ENCODE data around the gene MAP2K7. TPM values are rescaled to one million over a fixed set of nuclear protein-coding genes. Genes with fewer than 3 reads are reported as not detected.

The MAP2K7 gene
- total and polyA plus RNA-seq, 12 donors = 13.1 to 53.8 (median 24.6) TPM

DNA sequence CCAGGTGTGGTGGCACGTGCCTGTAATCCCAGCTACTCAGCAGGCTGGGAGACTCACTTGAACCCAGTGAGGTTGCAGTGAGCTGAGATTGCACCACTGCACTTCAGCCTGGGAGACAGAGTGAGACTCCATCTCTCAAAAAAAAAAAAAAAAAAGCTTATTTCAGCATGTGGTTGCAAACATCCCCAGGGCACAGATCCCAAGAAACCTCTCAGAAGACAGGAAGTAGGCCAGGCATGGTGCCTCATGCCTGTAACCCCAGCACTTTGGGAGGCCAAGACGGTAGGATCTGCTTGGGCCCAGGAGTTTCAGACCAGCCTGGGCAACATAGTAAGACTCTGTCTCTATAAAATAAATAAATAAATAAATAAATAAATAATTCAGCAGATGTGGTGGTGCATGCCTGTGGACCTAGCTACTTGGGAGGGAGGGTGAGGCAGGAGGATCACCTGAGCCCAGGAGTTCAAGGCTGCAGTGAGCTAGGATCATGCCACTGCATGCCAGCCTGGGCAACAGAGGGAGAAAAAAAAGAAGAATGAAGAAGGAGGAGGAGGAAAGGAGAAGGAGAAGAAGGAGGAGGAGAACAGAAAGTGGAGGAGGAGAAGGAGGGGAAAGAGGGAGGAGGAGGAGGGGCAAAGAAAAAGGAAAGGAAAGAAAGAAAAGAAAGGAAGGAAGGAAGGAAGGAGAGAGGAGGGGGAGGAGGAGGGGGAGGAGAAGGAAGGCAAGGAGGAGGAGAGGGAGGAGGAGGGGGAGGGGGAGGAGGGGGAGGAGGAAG lies 19.7 kb upstream of the MAP2K7 start:
- Histone ChIP-seq H3K4me3 (no peak overlapping the region), H3K27ac (no peak overlapping the region), H3K36me3 (no peaks in the 10 kb centered on the region), H3K4me1 (peaks cover 0 to 8% (median 3%) of the 10 kb centered on the region in 9 donors), H3K27me3 (peaks cover 0 to 22% (median 19%) of the 10 kb centered on the region in 7 donors), H3K9me3 (no peaks in the 10 kb centered on the region)
- ATAC-seq (no peak), DNase-seq (no peak)
- TF ChIP-seq, protein P1, sequence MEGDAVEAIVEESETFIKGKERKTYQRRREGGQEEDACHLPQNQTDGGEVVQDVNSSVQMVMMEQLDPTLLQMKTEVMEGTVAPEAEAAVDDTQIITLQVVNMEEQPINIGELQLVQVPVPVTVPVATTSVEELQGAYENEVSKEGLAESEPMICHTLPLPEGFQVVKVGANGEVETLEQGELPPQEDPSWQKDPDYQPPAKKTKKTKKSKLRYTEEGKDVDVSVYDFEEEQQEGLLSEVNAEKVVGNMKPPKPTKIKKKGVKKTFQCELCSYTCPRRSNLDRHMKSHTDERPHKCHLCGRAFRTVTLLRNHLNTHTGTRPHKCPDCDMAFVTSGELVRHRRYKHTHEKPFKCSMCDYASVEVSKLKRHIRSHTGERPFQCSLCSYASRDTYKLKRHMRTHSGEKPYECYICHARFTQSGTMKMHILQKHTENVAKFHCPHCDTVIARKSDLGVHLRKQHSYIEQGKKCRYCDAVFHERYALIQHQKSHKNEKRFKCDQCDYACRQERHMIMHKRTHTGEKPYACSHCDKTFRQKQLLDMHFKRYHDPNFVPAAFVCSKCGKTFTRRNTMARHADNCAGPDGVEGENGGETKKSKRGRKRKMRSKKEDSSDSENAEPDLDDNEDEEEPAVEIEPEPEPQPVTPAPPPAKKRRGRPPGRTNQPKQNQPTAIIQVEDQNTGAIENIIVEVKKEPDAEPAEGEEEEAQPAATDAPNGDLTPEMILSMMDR (IDR thresholded peaks at IDR 0.05) = no peak
- WGBS, 2 donors = 84% methylated on average over 2 of the region's 2 CpGs
- intact Hi-C loops (cut with DNase I) = no loop called here

DNA sequence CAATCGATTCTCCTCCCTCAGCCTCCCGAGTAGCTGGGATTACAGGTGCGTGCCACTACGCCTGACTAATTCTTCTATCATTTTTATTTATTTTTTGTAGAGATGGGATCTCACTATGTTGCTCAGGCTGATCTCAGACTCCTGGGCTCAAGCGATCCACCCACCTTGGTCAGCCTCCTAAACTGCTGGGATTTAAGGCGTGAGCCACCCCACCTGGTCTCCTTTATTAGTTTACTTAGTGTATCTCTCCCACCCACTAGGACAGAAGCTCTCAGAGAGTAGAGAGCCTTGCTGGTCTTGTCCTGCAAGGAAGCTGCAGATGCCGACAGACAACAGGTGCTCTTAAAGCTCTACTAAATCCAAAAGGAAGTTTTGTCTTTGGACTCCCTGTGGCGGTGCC lies 17.9 kb upstream of the MAP2K7 start:
- ATAC-seq = no peak

DNA sequence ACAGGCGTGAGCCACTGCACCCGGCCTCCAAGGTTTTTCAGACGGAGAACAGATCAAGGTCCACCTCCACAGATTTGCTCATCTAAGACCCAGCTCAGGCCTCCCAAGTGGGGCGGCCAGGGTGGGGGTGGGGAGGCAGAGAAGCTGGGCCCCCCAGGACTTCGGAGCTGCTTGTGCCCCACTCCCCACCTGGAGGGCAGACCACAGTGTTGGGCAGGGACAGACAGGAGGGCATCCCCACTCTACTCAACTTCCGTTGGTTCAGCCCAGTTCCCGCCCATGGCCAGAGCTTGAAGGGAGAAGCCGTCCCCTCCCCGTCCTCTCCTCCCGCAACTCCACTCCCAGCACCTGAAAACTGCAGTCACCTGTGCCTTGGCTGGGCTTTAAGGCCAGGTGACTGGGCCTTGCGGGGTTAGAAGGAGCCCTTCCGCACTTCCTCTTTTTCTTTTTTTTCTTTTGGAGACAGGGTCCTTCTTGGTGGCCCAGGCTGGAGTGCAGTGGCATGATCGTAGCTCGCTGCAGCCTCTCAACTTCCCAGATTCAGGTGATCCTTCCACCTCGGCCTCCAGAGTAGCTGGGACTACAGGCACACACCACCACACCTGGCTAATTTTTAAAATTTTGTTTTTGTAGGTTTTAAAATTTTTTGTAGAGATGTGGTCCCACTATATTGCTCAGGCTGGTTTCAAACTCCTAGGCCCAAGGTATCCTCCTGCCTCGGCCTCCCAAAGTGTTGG lies 16.1 kb upstream of the MAP2K7 start:
- no peak overlapping the region for H3K27ac ChIP-seq
- WGBS, 2 donors = 81 to 85% methylated on average over 16 of the region's 16 CpGs
- no peak for ATAC-seq
- peaks cover 0 to 8% (median 3%) of the 10 kb centered on the region in 9 donors for H3K4me1 ChIP-seq
- H3K36me3 ChIP-seq = no peaks in the 10 kb centered on the region
- H3K27me3 ChIP-seq = peaks cover 0 to 32% (median 27%) of the 10 kb centered on the region in 7 donors
- peak overlapping the region in 2 of 10 donors; percentile 30 to 47 for H3K4me3 ChIP-seq
- DNase-seq = no peak
- no peaks in the 10 kb centered on the region for H3K9me3 ChIP-seq
- TF ChIP-seq, protein P1 (IDR thresholded peaks at IDR 0.05) = no peak
- intact Hi-C loops (cut with DNase I) = no loop called here

More for the DNA sequence above, 17.9 kb upstream of the MAP2K7 start:
- Histone ChIP-seq H3K4me1 (peaks cover 0 to 8% (median 3%) of the 10 kb centered on the region in 9 donors), H3K27me3 (peaks cover 0 to 32% (median 24%) of the 10 kb centered on the region in 7 donors), H3K36me3 (no peaks in the 10 kb centered on the region), H3K27ac (no peak overlapping the region), H3K9me3 (no peaks in the 10 kb centered on the region), H3K4me3 (no peak overlapping the region)
- DNase-seq = no peak
- TF ChIP-seq, protein P1 (IDR thresholded peaks at IDR 0.05) = no peak
- 89 to 93% methylated on average over 8 of the region's 8 CpGs for WGBS, 2 donors
- intact Hi-C loops (cut with DNase I) = no loop called here

GRCh38 chr19:7888145-7888825 lies 15.4 kb upstream of the MAP2K7 start, which contains the start of gene LRRC8E:
LRRC8E (plus strand) TSS chr19:7888510; CDS start chr19:7895604, 7,094 bp downstream.
- H3K27me3 ChIP-seq = peaks cover 0 to 38% (median 29%) of the 10 kb centered on the region in 7 donors
- WGBS, 2 donors = 9% methylated on average over 53 of the region's 53 CpGs
- intact Hi-C loops (cut with DNase I) = no loop called here
- peak; percentile 56 to 92 (median 69) for ATAC-seq
- no peak within 1 kb of the TSS for H3K27ac ChIP-seq
- H3K4me3 ChIP-seq = peak within 1 kb of the TSS in 9 of 10 donors; percentile 19 to 51 (median 43)
- TF ChIP-seq, protein P1 (IDR thresholded peaks at IDR 0.05) = no peak
- DNase-seq = no peak
- H3K9me3 ChIP-seq = no peaks in the 10 kb centered on the region
- no peaks in the 10 kb centered on the region for H3K36me3 ChIP-seq
- peaks cover 0 to 8% (median 3%) of the 10 kb centered on the region in 9 donors for H3K4me1 ChIP-seq
